ENCODE results near the gene CDH11. TPM values are rescaled to one million over a fixed set of nuclear protein-coding genes. Genes with fewer than 3 reads are reported as not detected.

The CDH11 gene
- total RNA-seq, 1 donor from 2014 or later: 31.7 TPM

GRCh38 chr16:64975821-64976220 lies 146.0 kb downstream of the CDH11 start:
- Mint-ChIP-seq H3K4me1 (peaks cover 6% of the 10 kb centered on the region), H3K27me3 (ENCODE audit: low read depth) (peaks cover 3% of the 10 kb centered on the region), H3K27ac (ENCODE audit: unreplicated experiment) (no peak overlapping the region), H3K9me3 (no peaks in the 10 kb centered on the region), H3K36me3 (ENCODE audit: low read depth) (peaks cover 12% of the 10 kb centered on the region), H3K4me3 (no peak overlapping the region)
- TF ChIP-seq CTCF (conservative IDR thresholded peaks at IDR 0.05): no peak
- DNase-seq (ENCODE audit: low read depth, low spot score): no peak

- TF ChIP-seq CTCF (conservative IDR thresholded peaks at IDR 0.05): no peak
- DNase-seq (ENCODE audit: low read depth, low spot score): no peak
- no peak overlapping the region for H3K4me3 Mint-ChIP-seq
- peaks cover 8% of the 10 kb centered on the region for H3K27me3 Mint-ChIP-seq (ENCODE audit: low read depth)
- peaks cover 6% of the 10 kb centered on the region for H3K4me1 Mint-ChIP-seq
- no peaks in the 10 kb centered on the region for H3K9me3 Mint-ChIP-seq
- H3K27ac Mint-ChIP-seq (ENCODE audit: unreplicated experiment): no peak overlapping the region
- H3K36me3 Mint-ChIP-seq (ENCODE audit: low read depth): peaks cover 9% of the 10 kb centered on the region
These were observed 147.5 kb downstream of the CDH11 start for GRCh38 chr16:64974381-64974780.

- H3K4me3 Mint-ChIP-seq: no peak overlapping the region
- TF ChIP-seq CTCF (conservative IDR thresholded peaks at IDR 0.05): no peak
- peaks cover 9% of the 10 kb centered on the region for H3K36me3 Mint-ChIP-seq (ENCODE audit: low read depth)
- no peaks in the 10 kb centered on the region for H3K9me3 Mint-ChIP-seq
- H3K27me3 Mint-ChIP-seq (ENCODE audit: low read depth): peaks cover 13% of the 10 kb centered on the region
- no peak for DNase-seq (ENCODE audit: low read depth, low spot score)
- H3K27ac Mint-ChIP-seq (ENCODE audit: unreplicated experiment): no peak overlapping the region
- peaks cover 6% of the 10 kb centered on the region for H3K4me1 Mint-ChIP-seq
These were observed 148.7 kb downstream of the CDH11 start for GRCh38 chr16:64973171-64973570.

GRCh38 chr16:64971171-64971570 lies 150.7 kb downstream of the CDH11 start:
- Mint-ChIP-seq H3K9me3 (no peaks in the 10 kb centered on the region), H3K4me1 (peaks cover 6% of the 10 kb centered on the region), H3K4me3 (no peak overlapping the region), H3K27ac (ENCODE audit: unreplicated experiment) (no peak overlapping the region), H3K36me3 (ENCODE audit: low read depth) (peaks cover 9% of the 10 kb centered on the region), H3K27me3 (ENCODE audit: low read depth) (peaks cover 13% of the 10 kb centered on the region)
- no peak for DNase-seq (ENCODE audit: low read depth, low spot score)
- no peak for TF ChIP-seq CTCF (conservative IDR thresholded peaks at IDR 0.05)

GRCh38 chr16:64969221-64969620 lies 152.6 kb downstream of the CDH11 start:
- Mint-ChIP-seq H3K4me1 (peaks cover 2% of the 10 kb centered on the region), H3K27me3 (ENCODE audit: low read depth) (peaks cover 15% of the 10 kb centered on the region), H3K9me3 (no peaks in the 10 kb centered on the region), H3K36me3 (ENCODE audit: low read depth) (peaks cover 6% of the 10 kb centered on the region), H3K4me3 (no peak overlapping the region), H3K27ac (ENCODE audit: unreplicated experiment) (no peak overlapping the region)
- DNase-seq (ENCODE audit: low read depth, low spot score): no peak
- no peak for TF ChIP-seq CTCF (conservative IDR thresholded peaks at IDR 0.05)

- no peak for DNase-seq (ENCODE audit: low read depth, low spot score)
- H3K4me1 Mint-ChIP-seq: no peaks in the 10 kb centered on the region
- H3K27ac Mint-ChIP-seq (ENCODE audit: unreplicated experiment): no peak overlapping the region
- H3K27me3 Mint-ChIP-seq (ENCODE audit: low read depth): peaks cover 12% of the 10 kb centered on the region
- no peak for TF ChIP-seq CTCF (conservative IDR thresholded peaks at IDR 0.05)
- peaks cover 3% of the 10 kb centered on the region for H3K36me3 Mint-ChIP-seq (ENCODE audit: low read depth)
- H3K9me3 Mint-ChIP-seq: no peaks in the 10 kb centered on the region
- no peak overlapping the region for H3K4me3 Mint-ChIP-seq
These were observed 153.3 kb downstream of the CDH11 start for GRCh38 chr16:64968539-64968938.
